Retinal pigment epithelial cell (primary cell): ENCODE results near the gene PPP1R15A.

ENCODE experiments used
- DNase-seq: peaks from one replicate; pipeline ENCODE4 v3.0.0-alpha.2; 2010; ENCODE audit warnings: low read depth
- H3K4me3 ChIP-seq: 2 replicates; pipeline ENCODE4 v1.5.1; 2011; ENCODE audit warnings: mild to moderate bottlenecking, low read length, control low read depth, moderate library complexity
- TF ChIP-seq, protein P1 (sequence below): conservative IDR thresholded peaks from 2 replicates; pipeline ENCODE4 v1.5.1; 2011; ENCODE audit warnings: low read depth, low read length, control low read depth, inconsistent platforms

The PPP1R15A gene

GRCh38 chr19:48921721-48922500 is 49.7 kb downstream of the PPP1R15A start:
- no peak for DNase-seq
- TF ChIP-seq, protein P1, sequence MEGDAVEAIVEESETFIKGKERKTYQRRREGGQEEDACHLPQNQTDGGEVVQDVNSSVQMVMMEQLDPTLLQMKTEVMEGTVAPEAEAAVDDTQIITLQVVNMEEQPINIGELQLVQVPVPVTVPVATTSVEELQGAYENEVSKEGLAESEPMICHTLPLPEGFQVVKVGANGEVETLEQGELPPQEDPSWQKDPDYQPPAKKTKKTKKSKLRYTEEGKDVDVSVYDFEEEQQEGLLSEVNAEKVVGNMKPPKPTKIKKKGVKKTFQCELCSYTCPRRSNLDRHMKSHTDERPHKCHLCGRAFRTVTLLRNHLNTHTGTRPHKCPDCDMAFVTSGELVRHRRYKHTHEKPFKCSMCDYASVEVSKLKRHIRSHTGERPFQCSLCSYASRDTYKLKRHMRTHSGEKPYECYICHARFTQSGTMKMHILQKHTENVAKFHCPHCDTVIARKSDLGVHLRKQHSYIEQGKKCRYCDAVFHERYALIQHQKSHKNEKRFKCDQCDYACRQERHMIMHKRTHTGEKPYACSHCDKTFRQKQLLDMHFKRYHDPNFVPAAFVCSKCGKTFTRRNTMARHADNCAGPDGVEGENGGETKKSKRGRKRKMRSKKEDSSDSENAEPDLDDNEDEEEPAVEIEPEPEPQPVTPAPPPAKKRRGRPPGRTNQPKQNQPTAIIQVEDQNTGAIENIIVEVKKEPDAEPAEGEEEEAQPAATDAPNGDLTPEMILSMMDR, result no peak
- no peak overlapping the region for H3K4me3 ChIP-seq

- DNase-seq, result no peak
- TF ChIP-seq, protein P1, result no peak
- H3K4me3 ChIP-seq, result no peak overlapping the region
These were observed 50.6 kb downstream of the PPP1R15A start for GRCh38 chr19:48922548-48923490.

- no peak overlapping the region for H3K4me3 ChIP-seq
- DNase-seq, result no peak
- TF ChIP-seq, protein P1, result no peak
These were observed 53.1 kb downstream of the PPP1R15A start for GRCh38 chr19:48925240-48925843.
